Amygdala (tissue), 56 donors: ENCODE measurements around the gene ERP29.
A peak's percentile ranks its signal among the peaks of the same experiment; 100 is the strongest.
"Not testable (repeated sequence)": the region's sequence is repeated elsewhere in the genome, so short reads cannot be mapped to it uniquely, and the experiment has no call there.

Source experiments
- DNase-seq, 56 donors: peaks; one replicate each; lab custom pipeline; 2025; lab: John Stamatoyannopoulos, UW

ERP29 gene

GRCh38 chr12:112000820-112001219 is 12.4 kb upstream of the ERP29 start:
- DNase-seq, result no peak

- no peak for DNase-seq
Observed at GRCh38 chr12:112001576-112001975, 11.7 kb upstream of the ERP29 start.

- DNase-seq, result no peak
Observed at GRCh38 chr12:112004041-112004440, 9.2 kb upstream of the ERP29 start.

GRCh38 chr12:112005419-112006395 is 7.5 kb upstream of the ERP29 start:
- no peak for DNase-seq

GRCh38 chr12:112007945-112008344 is 5.3 kb upstream of the ERP29 start:
- no peak for DNase-seq

GRCh38 chr12:112008918-112009317 is 4.3 kb upstream of the ERP29 start:
- no peak for DNase-seq

GRCh38 chr12:112009596-112009995 is 3.6 kb upstream of the ERP29 start:
- DNase-seq, result not testable (repeated sequence)

- DNase-seq, result no peak
Observed at GRCh38 chr12:112010415-112011344, 2.5 kb upstream of the ERP29 start.

- no peak for DNase-seq
Observed at GRCh38 chr12:112011685-112012084, 1.5 kb upstream of the ERP29 start.

- peak in 36 of 56 donors; percentile 22 to 73 (median 49) for DNase-seq
Observed at GRCh38 chr12:112013601-112014402, 576 bp downstream of the ERP29 start.

GRCh38 chr12:112015938-112016337 is 2.7 kb downstream of the ERP29 start:
- no peak for DNase-seq

- DNase-seq, result no peak
Observed at GRCh38 chr12:112017041-112017440, 3.8 kb downstream of the ERP29 start.

GRCh38 chr12:112018571-112019237 is 5.5 kb downstream of the ERP29 start:
- no peak for DNase-seq

- no peak for DNase-seq
Observed at GRCh38 chr12:112020947-112021457, 7.8 kb downstream of the ERP29 start.

- no peak for DNase-seq
Observed at GRCh38 chr12:112022241-112023016, 9.2 kb downstream of the ERP29 start.

GRCh38 chr12:112023759-112024396 is 10.7 kb downstream of the ERP29 start:
- no peak for DNase-seq

GRCh38 chr12:112025808-112026375 is 12.7 kb downstream of the ERP29 start:
- DNase-seq, result no peak

GRCh38 chr12:112029301-112029700 is 16.1 kb downstream of the ERP29 start:
- no peak for DNase-seq
